Fibroblast of the aortic adventitia (primary cell): ENCODE measurements around the gene DNAJC5. TPM values are rescaled to one million over a fixed set of nuclear protein-coding genes. Genes with fewer than 3 reads are reported as not detected.
"Not testable (repeated sequence)": the region's sequence is repeated elsewhere in the genome, so short reads cannot be mapped to it uniquely, and the experiment has no call there.

ENCODE experiments used
- DNase-seq: peaks from one replicate; pipeline ENCODE4 v3.0.0-alpha.2; 2010; ENCODE audit warnings: low read depth
- H3K4me3 ChIP-seq: 2 replicates; pipeline ENCODE4 v1.5.1; 2011; ENCODE audit warnings: low read depth, mild to moderate bottlenecking, control low read depth, low read length, moderate library complexity
- total RNA-seq: library from RNA; depleted of rRNA; stranded (reverse); fragments of >200 nt; gene quantifications from 2 replicates; pipeline ENCODE4 v1.2.3, GENCODE V29; 2012; ENCODE audit warnings: low replicate concordance
- TF ChIP-seq, protein P1 (sequence below): IDR thresholded peaks from 2 replicates; pipeline ENCODE4 v1.5.1; 2011; ENCODE audit warnings: mild to moderate bottlenecking, low read length, control low read depth, inconsistent platforms; ENCODE audit not compliant: insufficient read depth

Gene DNAJC5
- total RNA-seq, 1 donor: 33.9 TPM

DNA sequence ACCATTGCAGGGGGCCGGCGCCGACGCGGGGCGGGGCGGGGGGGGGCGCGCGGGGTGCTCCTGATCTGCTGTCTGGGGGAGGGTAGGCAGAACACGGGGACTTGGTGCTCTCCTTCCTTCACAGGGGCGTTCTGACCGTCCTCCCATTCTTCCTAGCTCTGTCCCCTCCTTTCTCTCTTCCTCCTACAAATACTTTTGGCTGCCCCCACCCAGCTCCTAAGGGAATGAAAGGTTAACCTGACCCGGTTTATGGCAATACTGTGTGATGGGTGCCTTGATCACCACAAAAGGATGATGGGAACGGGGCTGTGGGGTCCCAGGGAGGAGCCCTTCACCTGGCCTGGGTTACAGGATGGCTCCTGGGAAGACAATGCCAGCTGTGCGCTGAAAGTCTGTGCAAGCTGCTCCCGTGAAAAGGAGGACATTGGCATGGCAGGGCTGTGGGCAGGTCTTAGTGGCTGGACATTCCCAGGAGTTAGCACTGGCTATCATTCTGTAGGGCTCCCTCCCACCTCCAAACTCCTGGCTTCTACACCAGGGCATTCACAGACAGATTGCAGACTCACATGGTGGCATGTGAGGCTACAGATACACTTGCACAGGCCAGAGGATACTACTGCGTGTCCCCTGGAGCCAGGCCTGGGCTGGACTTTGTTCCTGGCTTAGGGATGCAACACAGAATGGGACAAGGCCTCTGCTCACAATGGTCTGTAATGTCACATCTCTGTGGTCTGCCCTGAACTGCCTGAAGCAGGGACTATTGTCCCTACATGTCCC, 31.7 kb upstream of the DNAJC5 start:
- TF ChIP-seq, protein P1, sequence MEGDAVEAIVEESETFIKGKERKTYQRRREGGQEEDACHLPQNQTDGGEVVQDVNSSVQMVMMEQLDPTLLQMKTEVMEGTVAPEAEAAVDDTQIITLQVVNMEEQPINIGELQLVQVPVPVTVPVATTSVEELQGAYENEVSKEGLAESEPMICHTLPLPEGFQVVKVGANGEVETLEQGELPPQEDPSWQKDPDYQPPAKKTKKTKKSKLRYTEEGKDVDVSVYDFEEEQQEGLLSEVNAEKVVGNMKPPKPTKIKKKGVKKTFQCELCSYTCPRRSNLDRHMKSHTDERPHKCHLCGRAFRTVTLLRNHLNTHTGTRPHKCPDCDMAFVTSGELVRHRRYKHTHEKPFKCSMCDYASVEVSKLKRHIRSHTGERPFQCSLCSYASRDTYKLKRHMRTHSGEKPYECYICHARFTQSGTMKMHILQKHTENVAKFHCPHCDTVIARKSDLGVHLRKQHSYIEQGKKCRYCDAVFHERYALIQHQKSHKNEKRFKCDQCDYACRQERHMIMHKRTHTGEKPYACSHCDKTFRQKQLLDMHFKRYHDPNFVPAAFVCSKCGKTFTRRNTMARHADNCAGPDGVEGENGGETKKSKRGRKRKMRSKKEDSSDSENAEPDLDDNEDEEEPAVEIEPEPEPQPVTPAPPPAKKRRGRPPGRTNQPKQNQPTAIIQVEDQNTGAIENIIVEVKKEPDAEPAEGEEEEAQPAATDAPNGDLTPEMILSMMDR: no peak
- H3K4me3 ChIP-seq: peak overlapping the region; percentile 97
- no peak for DNase-seq

DNA sequence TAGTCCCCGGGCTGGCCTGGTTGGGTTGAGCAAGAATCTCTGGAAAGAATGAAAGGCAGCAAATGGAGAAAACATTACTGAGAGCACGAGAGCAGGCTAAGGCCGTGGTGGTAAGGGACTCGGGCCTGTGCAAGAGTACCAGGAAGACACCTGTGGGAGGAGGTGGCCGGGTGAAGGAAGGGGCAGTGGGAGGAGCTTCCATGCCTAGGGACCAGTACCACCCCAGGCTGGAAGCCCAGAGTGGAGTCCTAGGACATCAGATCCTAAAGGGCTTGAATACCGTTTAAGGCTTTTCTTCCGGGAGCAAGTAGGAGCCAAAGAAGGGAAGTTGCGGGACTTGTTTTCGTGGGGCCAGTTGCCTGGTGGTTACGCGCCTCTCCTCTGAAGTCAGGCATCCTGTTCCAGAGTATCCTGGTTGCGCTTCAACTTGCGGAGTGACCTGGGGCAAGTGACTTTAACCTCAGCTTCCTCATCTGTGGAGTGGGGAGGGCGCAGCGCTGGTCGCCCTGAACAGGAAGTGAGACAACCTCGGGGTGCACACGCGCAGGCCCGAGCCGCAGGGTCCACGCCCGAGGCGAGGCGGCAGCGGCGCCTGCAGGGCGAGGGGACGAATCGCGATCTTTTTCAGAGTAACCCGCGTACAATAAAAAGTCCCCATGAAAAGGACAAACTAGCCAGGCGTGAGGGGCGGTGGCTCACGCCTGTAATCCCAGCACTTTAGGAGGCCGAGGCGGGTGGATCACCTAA, 31.0 kb upstream of the DNAJC5 start:
- DNase-seq: peak; percentile 72
- peak overlapping the region; percentile 97 for H3K4me3 ChIP-seq
- TF ChIP-seq, protein P1: peak; percentile 69

DNA sequence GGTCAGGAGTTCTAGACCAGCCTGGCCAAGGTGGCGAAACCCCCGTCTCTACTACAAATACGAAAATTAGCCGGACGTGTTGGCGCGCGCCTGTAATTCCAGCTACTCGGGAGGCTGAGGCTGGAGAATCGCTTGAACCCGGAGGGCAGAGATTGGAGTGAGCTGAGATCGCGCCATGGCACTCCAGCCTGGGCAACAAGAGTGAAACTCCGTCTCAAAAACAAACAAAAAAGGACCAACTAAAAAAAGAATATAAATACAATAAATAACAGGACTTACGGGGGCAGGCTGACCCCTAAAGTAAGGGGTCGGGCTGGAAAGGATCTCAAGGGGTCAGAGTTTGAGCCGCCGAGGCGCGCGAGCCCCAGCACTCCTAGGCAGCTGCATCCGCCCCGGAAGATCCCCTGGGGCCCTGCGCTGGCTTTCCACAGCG, 30.4 kb upstream of the DNAJC5 start:
- peak overlapping the region; percentile 97 for H3K4me3 ChIP-seq
- DNase-seq: no peak

DNA sequence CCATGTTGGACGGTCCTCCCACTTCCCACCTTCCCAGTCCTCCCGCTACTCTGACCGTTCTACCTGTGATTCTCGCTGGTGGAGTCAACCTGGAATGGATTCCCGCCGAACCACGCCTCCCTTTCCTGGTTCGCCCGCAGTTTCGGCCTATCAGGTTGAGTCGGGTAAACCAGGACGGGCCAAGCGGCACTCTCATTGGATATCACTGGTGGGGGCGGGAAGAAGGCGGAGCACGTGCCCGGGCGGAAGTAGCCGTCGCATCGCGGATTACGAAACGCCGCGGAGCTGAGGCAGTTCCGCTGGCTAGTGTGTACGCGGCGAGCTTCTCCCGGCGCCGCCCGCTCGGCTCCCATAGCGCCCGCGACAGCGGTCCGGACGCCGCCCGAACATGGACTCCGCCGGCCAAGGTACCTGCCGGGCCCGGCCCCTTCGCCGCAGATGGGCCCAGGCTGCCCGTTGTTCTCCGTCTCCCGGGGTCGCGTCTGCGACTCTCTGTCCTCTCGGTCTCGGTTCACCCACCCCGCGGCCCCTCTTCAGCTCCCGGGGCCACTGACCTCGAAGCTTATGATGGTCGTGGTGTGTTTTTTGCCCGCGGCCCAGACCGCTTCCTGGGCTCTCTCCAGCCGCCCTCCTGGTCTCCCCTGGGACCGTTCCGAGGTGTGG, 29.8 kb upstream of the DNAJC5 start, which contains the start of gene TPD52L2:
TPD52L2 (plus strand) TSS at position 293 of the 663 bp plus-strand sequence; CDS start at position 389, 96 bp downstream.
- peak; percentile 96 for DNase-seq
- TF ChIP-seq, protein P1: no peak
- H3K4me3 ChIP-seq: peak within 1 kb of the TSS; percentile 97

More for the DNA sequence above, 30.4 kb upstream of the DNAJC5 start:
- TF ChIP-seq, protein P1: no peak

DNA sequence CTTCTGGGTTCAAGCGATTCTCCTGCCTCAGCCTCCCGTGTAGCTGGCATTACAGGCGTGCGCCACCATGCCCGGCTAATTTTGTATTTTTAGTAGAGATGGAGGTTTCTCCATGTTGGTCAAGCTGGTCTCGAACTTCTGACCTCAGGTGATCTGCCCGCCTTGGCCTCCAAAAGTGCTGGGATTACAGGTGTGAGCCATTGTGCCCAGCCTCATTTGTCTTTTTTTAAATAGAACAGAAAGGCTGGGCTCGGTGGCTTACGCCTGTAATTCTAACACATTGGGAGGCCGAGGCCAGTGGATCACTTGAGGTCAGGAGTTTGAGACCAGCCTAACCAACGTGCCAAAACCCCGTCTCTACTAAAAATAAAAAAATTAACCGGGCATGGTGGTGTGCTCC, 27.9 kb upstream of the DNAJC5 start:
- DNase-seq, H3K4me3 ChIP-seq: not testable (repeated sequence)

DNA sequence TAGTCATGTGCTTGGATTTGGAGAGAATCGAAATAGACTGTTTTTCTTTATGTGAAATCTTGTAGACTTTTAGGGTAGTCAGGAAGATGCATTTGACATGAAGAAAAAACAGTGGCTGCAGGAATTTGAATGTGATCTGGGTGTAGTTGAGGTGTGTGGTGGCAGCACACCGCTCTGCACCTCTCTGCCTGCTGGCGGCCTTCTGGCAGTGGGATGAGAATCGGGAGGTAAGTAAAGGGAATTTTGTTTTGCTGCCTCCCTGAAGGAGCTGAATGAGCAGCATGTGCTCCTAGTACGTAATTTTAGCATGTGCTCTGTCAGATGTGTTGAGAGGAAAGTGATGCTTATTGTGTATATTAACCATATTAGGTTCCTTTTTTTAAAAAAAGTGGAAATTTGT, 26.7 kb upstream of the DNAJC5 start:
- no peak for DNase-seq
- no peak overlapping the region for H3K4me3 ChIP-seq
- TF ChIP-seq, protein P1: no peak

DNA sequence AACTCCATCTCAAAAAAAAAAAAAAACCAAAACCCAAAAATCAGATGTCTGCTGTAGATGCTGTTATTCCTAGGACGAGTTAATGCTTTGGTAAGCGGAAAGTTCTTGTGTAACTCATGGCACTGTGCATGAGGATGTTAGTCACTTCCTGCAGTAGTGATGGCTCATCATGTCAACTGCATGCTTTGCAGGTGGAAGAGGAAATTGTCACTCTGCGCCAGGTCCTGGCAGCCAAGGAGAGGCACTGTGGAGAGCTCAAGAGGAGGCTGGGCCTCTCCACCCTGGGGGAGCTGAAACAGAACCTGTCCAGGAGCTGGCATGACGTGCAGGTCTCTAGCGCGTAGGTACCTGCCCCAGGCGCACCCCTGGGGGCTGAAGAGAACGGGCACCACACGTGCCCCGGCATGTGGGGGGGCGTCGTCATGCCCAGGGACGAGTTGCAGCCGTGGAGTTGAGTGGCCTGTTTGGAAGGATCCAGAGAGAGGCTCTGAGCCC, 21.4 kb upstream of the DNAJC5 start:
- peak; percentile 77 for DNase-seq
- TF ChIP-seq, protein P1: no peak
- H3K4me3 ChIP-seq: no peak overlapping the region

DNA sequence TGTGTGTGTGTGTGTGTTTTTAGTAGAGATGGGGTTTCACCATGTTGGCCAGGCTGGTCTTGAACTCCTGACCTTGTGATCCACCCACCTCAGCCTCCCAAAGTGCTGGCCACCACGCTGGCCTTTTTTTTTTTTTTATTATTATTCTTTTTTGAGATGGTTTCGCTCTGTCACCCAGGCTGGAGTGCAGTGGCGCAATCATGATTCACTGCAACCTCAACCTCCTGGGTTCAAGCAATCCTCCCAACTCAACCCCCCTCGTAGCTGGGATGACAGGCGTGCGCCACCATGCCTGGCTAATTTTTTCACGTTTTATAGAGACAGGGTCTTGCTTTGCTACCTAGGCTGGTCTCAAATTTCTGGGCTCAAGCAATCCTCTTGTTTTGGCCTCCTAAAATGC, 20.7 kb upstream of the DNAJC5 start:
- not testable (repeated sequence) for H3K4me3 ChIP-seq, DNase-seq
